Spleen (tissue), 11 donors: ENCODE results near the gene TMEM200C. TPM values are rescaled to one million over a fixed set of nuclear protein-coding genes. Genes with fewer than 3 reads are reported as not detected.

ENCODE experiments used
- DNase-seq: peaks from one replicate; pipeline ENCODE4 v3.0.0-alpha.2; 2020
- H3K27ac ChIP-seq, 8 donors: fragments of 200-600 bp; sonication (generic) in 7 of 8; 1 replicate in 4 of 8; 2 replicates in 4 of 8; pipeline versions ENCODE4 v1.5.0 to v1.8.0; 2016 to 2021; ENCODE audit warnings: inconsistent platforms in 4 of 8, mild to moderate bottlenecking in 4 of 8, moderate library complexity in 1 of 8
- H3K27me3 ChIP-seq, 7 donors: fragments of 200-600 bp; sonication (generic) in 6 of 7; replicated peaks in 1 of 7; 1 replicate in 4 of 7; 2 replicates in 3 of 7; pipeline versions ENCODE4 v1.5.0 to v1.8.0; 2016 to 2021; ENCODE audit warnings: inconsistent platforms in 3 of 7, mild to moderate bottlenecking in 1 of 7
- H3K36me3 ChIP-seq, 6 donors: fragments of 200-600 bp; sonication (generic) in 5 of 6; 1 replicate in 4 of 6; 2 replicates in 2 of 6; pipeline versions ENCODE4 v1.5.0 to v1.8.0; 2016 to 2021; ENCODE audit warnings: inconsistent platforms in 2 of 6
- H3K4me1 ChIP-seq, 6 donors: fragments of 200-600 bp; sonication (generic) in 5 of 6; 1 replicate in 3 of 6; 2 replicates in 3 of 6; pipeline versions ENCODE4 v1.5.0 to v1.8.0; 2016 to 2021; ENCODE audit warnings: inconsistent platforms in 3 of 6
- H3K4me3 ChIP-seq, 8 donors: fragments of 200-600 bp; sonication (generic) in 7 of 8; 1 replicate in 4 of 8; 2 replicates in 4 of 8; pipeline versions ENCODE4 v1.5.0 to v1.8.0; 2016 to 2021; ENCODE audit warnings: inconsistent platforms in 4 of 8, mild to moderate bottlenecking in 4 of 8, moderate library complexity in 2 of 8
- H3K9me3 ChIP-seq, 8 donors: fragments of 200-600 bp; sonication (generic) in 7 of 8; 1 replicate in 4 of 8; 2 replicates in 4 of 8; pipeline versions ENCODE4 v1.5.0 to v1.8.0; 2016 to 2021; ENCODE audit warnings: inconsistent platforms in 4 of 8
- POLR2A ChIP-seq, 3 donors: fragments of 450-650 bp; IDR thresholded peaks; one replicate each; pipeline ENCODE4 v1.5.1; 2017; ENCODE audit warnings: antibody characterized with exemption in 3 of 3, mild to moderate bottlenecking in 1 of 3
- POLR2AphosphoS5 ChIP-seq, 3 donors: sonication (generic); formaldehyde crosslinking; IDR thresholded peaks; one replicate each; pipeline ENCODE4 v1.5.1; 2017; ENCODE audit warnings: antibody characterized with exemption in 3 of 3
- whole genome bisulfite sequencing, 5 donors: extraction: QIAGEN DNeasy Blood & Tissue Kit in 3 of 5; methylation state at CpG; one replicate each; pipeline versions ENCODE4 v1.1.5 to v1.1.7; 2013 to 2018; 5-methylcytosine and 5-hydroxymethylcytosine counted together
- intact Hi-C: fragments of 100-400 bp; cut with DNase I; formaldehyde crosslinking; loops from one replicate; pipeline ENCODE4 v1.15.0; 2023; ENCODE audit warnings: low total_unique reads
- microRNA-seq, 3 donors: library from miRNA; unstranded; fragments of <30 nt; microRNA quantifications; one replicate each; pipeline versions ENCODE4 to v1.1.0, GENCODE V29; 2019 to 2020
- polyA plus RNA-seq, 3 donors: library from polyadenylated mRNA; stranded (reverse); fragments of 200-250 nt; gene quantifications; one replicate each; pipeline ENCODE4 v1.2.1, GENCODE V29; 2013
- small RNA-seq, 4 donors: library from RNA; depleted of rRNA; stranded (forward); fragments of <200 nt; gene quantifications; one replicate each; pipeline ENCODE3, GENCODE V24; 2016
- total RNA-seq, 7 donors: library from RNA; depleted of rRNA in 3 of 7; stranded (reverse); fragments of >200 nt in 3 of 7; fragmentation: NEBNext Ultra II Directional in 4 of 7; extraction: Animal tissue kit (Norgen Biotek cat#: 25700) in 4 of 7; gene quantifications; one replicate each; pipeline versions ENCODE4 v1.1.0 to v1.2.1, GENCODE V29; 2016 to 2021
- TF ChIP-seq, protein P1 (sequence below), 11 experiments: fragments of 200-600 bp in 7 of 11; fragments of 450-650 bp in 4 of 11; sonication (generic) in 4 of 11; IDR thresholded peaks in 8 of 11; conservative IDR thresholded peaks in 3 of 11; 1 replicate in 7 of 11; 2 replicates in 4 of 11; pipeline versions ENCODE4 v1.4.0 to v1.8.0; 2016 to 2021; ENCODE audit warnings: antibody characterized with exemption in 11 of 11, inconsistent platforms in 4 of 11, mild to moderate bottlenecking in 1 of 11
- donor health status: healthy with polysubstance abuse.
- donor health status: DM: no; HTN: no; CAD: no; lungs with moderate emphysema.
- donor health status: DM: no; HTN: no; CAD: no.
- donor health status: Bipolar disorder and iron deficiency.
- donor health status: healthy.
- donor health status: DM: no; HTN: no; CAD: no.
- donor health status: DM: yes; HTN: yes; CAD: no.

TMEM200C gene
- total and polyA plus RNA-seq, 10 donors: 0.09 to 2.5 (median 0.93) TPM

GRCh38 chr18:5840025-5840424, 55.3 kb downstream of the TMEM200C start:
- no peaks in the 10 kb centered on the region for H3K27me3 ChIP-seq

GRCh38 chr18:5839102-5839501, 56.2 kb downstream of the TMEM200C start:
- no peaks in the 10 kb centered on the region for H3K9me3 ChIP-seq
- H3K4me3 ChIP-seq: no peak overlapping the region
- H3K27ac ChIP-seq: no peak overlapping the region
- 87 to 92% (median 88%) methylated on average over 8 of the region's 8 CpGs for WGBS, 5 donors
- DNase-seq: no peak
- H3K4me1 ChIP-seq: no peaks in the 10 kb centered on the region
- no peaks in the 10 kb centered on the region for H3K27me3 ChIP-seq
- H3K36me3 ChIP-seq: no peaks in the 10 kb centered on the region
- TF ChIP-seq, protein P1, sequence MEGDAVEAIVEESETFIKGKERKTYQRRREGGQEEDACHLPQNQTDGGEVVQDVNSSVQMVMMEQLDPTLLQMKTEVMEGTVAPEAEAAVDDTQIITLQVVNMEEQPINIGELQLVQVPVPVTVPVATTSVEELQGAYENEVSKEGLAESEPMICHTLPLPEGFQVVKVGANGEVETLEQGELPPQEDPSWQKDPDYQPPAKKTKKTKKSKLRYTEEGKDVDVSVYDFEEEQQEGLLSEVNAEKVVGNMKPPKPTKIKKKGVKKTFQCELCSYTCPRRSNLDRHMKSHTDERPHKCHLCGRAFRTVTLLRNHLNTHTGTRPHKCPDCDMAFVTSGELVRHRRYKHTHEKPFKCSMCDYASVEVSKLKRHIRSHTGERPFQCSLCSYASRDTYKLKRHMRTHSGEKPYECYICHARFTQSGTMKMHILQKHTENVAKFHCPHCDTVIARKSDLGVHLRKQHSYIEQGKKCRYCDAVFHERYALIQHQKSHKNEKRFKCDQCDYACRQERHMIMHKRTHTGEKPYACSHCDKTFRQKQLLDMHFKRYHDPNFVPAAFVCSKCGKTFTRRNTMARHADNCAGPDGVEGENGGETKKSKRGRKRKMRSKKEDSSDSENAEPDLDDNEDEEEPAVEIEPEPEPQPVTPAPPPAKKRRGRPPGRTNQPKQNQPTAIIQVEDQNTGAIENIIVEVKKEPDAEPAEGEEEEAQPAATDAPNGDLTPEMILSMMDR (IDR thresholded peaks at IDR 0.05 in 8 of 11, conservative IDR thresholded peaks at IDR 0.05 in 3 of 11): no peak
- TF ChIP-seq POLR2A (IDR thresholded peaks at IDR 0.05) (no peak), POLR2AphosphoS5 (IDR thresholded peaks at IDR 0.05) (no peak)
- intact Hi-C loops: no loop called here

More at GRCh38 chr18:5840025-5840424, 55.3 kb downstream of the TMEM200C start:
- Histone ChIP-seq H3K27ac (no peak overlapping the region), H3K4me1 (no peaks in the 10 kb centered on the region), H3K9me3 (no peaks in the 10 kb centered on the region), H3K4me3 (no peak overlapping the region), H3K36me3 (no peaks in the 10 kb centered on the region)
- intact Hi-C loops: no loop called here
- no peak for TF ChIP-seq POLR2AphosphoS5 (IDR thresholded peaks at IDR 0.05)
- TF ChIP-seq, protein P1 (IDR thresholded peaks at IDR 0.05 in 8 of 11, conservative IDR thresholded peaks at IDR 0.05 in 3 of 11): no peak
- no peak for TF ChIP-seq POLR2A (IDR thresholded peaks at IDR 0.05)
- DNase-seq: no peak
- WGBS, 5 donors: 54 to 71% (median 63%) methylated on average over 2 of the region's 2 CpGs

Small RNA genes lying within 50 kb of the gene (microRNA-seq; reads per million reads assigned to microRNA genes)
- gene MIR3976: 0 reads per million in 3 donors

Small RNA genes lying within 50 kb of the gene (small RNA-seq; reads per million reads assigned to genes)
- 0 to 0.08 (median 0) reads per million in 4 donors for gene MIR3976
